H9 (cell line): ENCODE data around the gene AGBL4. TPM values are rescaled to one million over a fixed set of nuclear protein-coding genes. Genes with fewer than 3 reads are reported as not detected.

Experiments
- DNase-seq: peaks from one replicate; pipeline ENCODE4 v3.0.0-alpha.2; 2017
- H2AFZ ChIP-seq: one replicate; pipeline ENCODE4 v1.6.1; 2013; ENCODE audit warnings: mild to moderate bottlenecking, low read length, control low read depth, moderate library complexity
- H2AK5ac ChIP-seq: 2 replicates; pipeline ENCODE4 v1.6.1; 2013; ENCODE audit warnings: low read length, control low read depth, mixed read lengths; ENCODE audit not compliant: insufficient read length
- H2BK120ac ChIP-seq: one replicate; pipeline ENCODE4 v1.6.1; 2013; ENCODE audit warnings: low read depth, mild to moderate bottlenecking, low read length, control low read depth, inconsistent platforms; ENCODE audit not compliant: poor library complexity, severe bottlenecking
- H2BK12ac ChIP-seq: 2 replicates; pipeline ENCODE4 v1.6.1; 2013; ENCODE audit warnings: low read length, control low read depth, mixed read lengths, low read depth; ENCODE audit not compliant: insufficient read length
- H2BK15ac ChIP-seq: 2 replicates; pipeline ENCODE4 v1.6.1; 2013; ENCODE audit warnings: low read depth, low read length, control low read depth
- H2BK20ac ChIP-seq: one replicate; pipeline ENCODE4 v1.6.1; 2013; ENCODE audit warnings: low read depth, mild to moderate bottlenecking, low read length, control low read depth, inconsistent platforms; ENCODE audit not compliant: poor library complexity, severe bottlenecking
- H2BK5ac ChIP-seq: 2 replicates; pipeline ENCODE4 v1.6.1; 2013; ENCODE audit warnings: low read length, control low read depth, mixed read lengths; ENCODE audit not compliant: insufficient read length
- H3K14ac ChIP-seq: 2 replicates; pipeline ENCODE4 v1.6.1; 2013; ENCODE audit warnings: low read length, control low read depth; ENCODE audit not compliant: insufficient read depth
- H3K18ac ChIP-seq: 2 replicates; pipeline ENCODE4 v1.6.1; 2013; ENCODE audit warnings: low read depth, mild to moderate bottlenecking, mixed read lengths, low read length, control low read depth; ENCODE audit not compliant: insufficient read length
- H3K23ac ChIP-seq: 2 replicates; pipeline ENCODE4 v1.6.1; 2013; ENCODE audit warnings: low read length, control low read depth, mixed read lengths, low read depth; ENCODE audit not compliant: insufficient read length
- H3K23me2 ChIP-seq: 2 replicates; pipeline ENCODE4 v1.6.1; 2013; ENCODE audit warnings: low read depth, mild to moderate bottlenecking, mixed read lengths, low read length, control low read depth; ENCODE audit not compliant: insufficient read length, poor library complexity, severe bottlenecking
- H3K27ac ChIP-seq: 2 replicates; pipeline ENCODE4 v1.5.1; 2013; ENCODE audit warnings: low read length, control low read depth, mixed read lengths, low read depth; ENCODE audit not compliant: insufficient read length
- H3K27me3 ChIP-seq: 2 replicates; pipeline ENCODE4 v1.6.1; 2013; ENCODE audit warnings: low read length, control low read depth, inconsistent platforms; ENCODE audit not compliant: insufficient read depth
- H3K4ac ChIP-seq: 2 replicates; pipeline ENCODE4 v1.6.1; 2013; ENCODE audit warnings: low read depth, mild to moderate bottlenecking, control low read depth, inconsistent platforms, low read length, moderate library complexity
- H3K4me1 ChIP-seq: 2 replicates; pipeline ENCODE4 v1.6.1; 2013; ENCODE audit warnings: low read length, control low read depth, inconsistent platforms; ENCODE audit not compliant: insufficient read depth
- H3K4me2 ChIP-seq: 2 replicates; pipeline ENCODE4 v1.6.1; 2013; ENCODE audit warnings: low read length, control low read depth, mixed read lengths; ENCODE audit not compliant: insufficient read length, insufficient read depth
- H3K56ac ChIP-seq: 2 replicates; pipeline ENCODE4 v1.6.1; 2013; ENCODE audit warnings: low read depth, mild to moderate bottlenecking, mixed read lengths, low read length, control low read depth; ENCODE audit not compliant: insufficient read length
- H3K79me1 ChIP-seq: 2 replicates; pipeline ENCODE4 v1.6.1; 2013; ENCODE audit warnings: low read depth, mild to moderate bottlenecking, moderate library complexity, low read length, control low read depth, inconsistent platforms; ENCODE audit not compliant: insufficient read depth, poor library complexity, severe bottlenecking
- H3K79me2 ChIP-seq: 2 replicates; pipeline ENCODE4 v1.6.1; 2013; ENCODE audit warnings: low read length, control low read depth, inconsistent platforms; ENCODE audit not compliant: insufficient read depth
- H3K9ac ChIP-seq: 2 replicates; pipeline ENCODE4 v1.6.1; 2013; ENCODE audit warnings: low read length, control low read depth, mixed read lengths; ENCODE audit not compliant: insufficient read length; ENCODE audit errors: extremely low read depth
- H3K9me3 ChIP-seq: one replicate; pipeline ENCODE4 v1.6.1; 2013; ENCODE audit warnings: low read depth, low read length, inconsistent platforms; ENCODE audit not compliant: control insufficient read depth
- H3T11ph ChIP-seq: one replicate; pipeline ENCODE4 v1.6.1; 2013; ENCODE audit warnings: mild to moderate bottlenecking, low read length, control low read depth, inconsistent platforms
- H4K20me1 ChIP-seq: one replicate; pipeline ENCODE4 v1.6.1; 2013; ENCODE audit not compliant: control insufficient read depth, insufficient read length, insufficient read depth
- H4K5ac ChIP-seq: 2 replicates; pipeline ENCODE4 v1.6.1; 2013; ENCODE audit warnings: low read depth, mild to moderate bottlenecking, mixed read lengths, low read length, control low read depth; ENCODE audit not compliant: insufficient read length
- H4K8ac ChIP-seq: replicated peaks from 2 replicates; pipeline ENCODE4 v1.6.1; 2013; ENCODE audit warnings: low read length, control low read depth, mixed read lengths, low read depth; ENCODE audit not compliant: insufficient read length
- H4K91ac ChIP-seq: 2 replicates; pipeline ENCODE4 v1.6.1; 2013; ENCODE audit warnings: low read depth, mild to moderate bottlenecking, moderate library complexity, mixed read lengths, low read length, control low read depth; ENCODE audit not compliant: insufficient read length
- H3K27ac Mint-ChIP-seq, 3 experiments: 2 replicates in 2 of 3; 3 replicates in 1 of 3; pipeline ENCODE4 v1.8.0; 2020 to 2021; ENCODE audit warnings: mixed read lengths in 3 of 3, mild to moderate bottlenecking in 1 of 3, moderate library complexity in 1 of 3
- H3K27me3 Mint-ChIP-seq: 2 replicates; pipeline ENCODE4 v1.8.0; 2021; ENCODE audit warnings: low read depth, mild to moderate bottlenecking, moderate library complexity, mixed read lengths
- H3K36me3 Mint-ChIP-seq, 3 experiments: 2 replicates in 2 of 3; 3 replicates in 1 of 3; pipeline ENCODE4 v1.8.0; 2020 to 2021; ENCODE audit warnings: low read depth in 3 of 3, mixed read lengths in 3 of 3; ENCODE audit not compliant: insufficient read depth in 1 of 3
- H3K4me1 Mint-ChIP-seq, 2 experiments: 2 replicates each; pipeline ENCODE4 v1.8.0; 2020; ENCODE audit warnings: mixed read lengths in 2 of 2
- H3K4me3 Mint-ChIP-seq, 2 experiments: 2 replicates in 1 of 2; 3 replicates in 1 of 2; pipeline ENCODE4 v1.8.0; 2020 to 2021; ENCODE audit warnings: mild to moderate bottlenecking in 2 of 2, mixed read lengths in 2 of 2, moderate library complexity in 1 of 2
- H3K9me3 Mint-ChIP-seq, 2 experiments: 2 replicates in 1 of 2; 3 replicates in 1 of 2; pipeline ENCODE4 v1.8.0; 2020; ENCODE audit warnings: mild to moderate bottlenecking in 2 of 2, mixed read lengths in 2 of 2, moderate library complexity in 1 of 2
- WGBS: extraction: QIAGEN DNeasy Blood & Tissue Kit; methylation state at CpG from one replicate; pipeline ENCODE4 v1.1.7; 2013; ENCODE audit warnings: missing lambda C conversion rate, low lambda C conversion rate, mixed read lengths; ENCODE audit not compliant: insufficient read length; ENCODE audit errors: extremely low coverage; 5-methylcytosine and 5-hydroxymethylcytosine counted together
- total RNA-seq: library from RNA; stranded (reverse); gene quantifications from 2 replicates; pipeline ENCODE4 v1.2.1, GENCODE V29; 2021
- TF ChIP-seq, protein P1 (sequence below): fragments of 200-600 bp; sonication (generic); conservative IDR thresholded peaks from 3 replicates; pipeline ENCODE4 v1.8.0; 2021; ENCODE audit warnings: antibody characterized with exemption, mild to moderate bottlenecking

AGBL4 gene
- total RNA-seq, 1 experiment from 2014 or later, result not detected

DNA sequence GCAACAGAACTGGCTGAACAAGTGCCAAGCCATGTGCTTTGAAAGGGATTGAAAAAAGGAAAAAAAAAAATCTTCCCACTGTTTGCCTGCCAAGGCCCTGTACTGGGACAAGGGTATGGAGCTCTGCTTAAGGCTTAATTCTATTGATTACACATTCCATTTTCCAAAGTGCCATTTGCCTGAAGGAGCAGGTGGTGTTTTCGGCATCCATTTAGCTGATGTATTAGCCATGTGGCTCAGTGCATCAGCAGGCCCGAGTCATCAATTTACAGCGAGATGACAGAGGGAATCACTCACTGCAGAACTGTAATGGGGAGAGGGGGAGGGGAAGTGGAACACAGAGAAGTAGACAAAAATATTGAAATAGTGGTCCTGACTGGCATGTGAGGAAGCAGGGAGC is 1102.9 kb downstream of the AGBL4 start:
- Mint-ChIP-seq H3K4me1 (peaks cover 5 to 7% of the 10 kb centered on the region in 2 experiments), H3K4me3 (no peak overlapping the region), H3K36me3 (peaks cover 0 to under 1% (median 0%) of the 10 kb centered on the region in 3 experiments; a peak in 1 of 7 replicates), H3K27me3 (no peaks in the 10 kb centered on the region), H3K27ac (no peak overlapping the region), H3K9me3 (peaks cover 3 to 42% of the 10 kb centered on the region in 2 experiments; a peak in 4 of 5 replicates)
- Histone ChIP-seq H2BK20ac (no peak overlapping the region), H3K4ac (no peak overlapping the region), H3K9me3 (no peaks in the 10 kb centered on the region), H3T11ph (no peak overlapping the region), H3K23me2 (no peaks in the 10 kb centered on the region), H3K56ac (no peak overlapping the region), H2BK12ac (no peak overlapping the region), H3K14ac (no peak overlapping the region), H3K4me2 (no peak overlapping the region), H3K79me2 (no peaks in the 10 kb centered on the region), H2BK120ac (no peak overlapping the region), H4K20me1 (no peaks in the 10 kb centered on the region), H3K27ac (no peak overlapping the region), H2BK5ac (no peak overlapping the region), H2AFZ (no peak overlapping the region), H2AK5ac (no peak overlapping the region), H4K5ac (no peak overlapping the region), H4K8ac (no peak overlapping the region), H3K79me1 (no peaks in the 10 kb centered on the region), H4K91ac (no peak overlapping the region), H3K27me3 (no peaks in the 10 kb centered on the region), H3K18ac (no peak overlapping the region), H3K4me1 (no peaks in the 10 kb centered on the region), H2BK15ac (no peak overlapping the region), H3K9ac (no peak overlapping the region), H3K23ac (no peak overlapping the region)
- WGBS, result no CpG with 5 or more reads among the region's 3 CpGs
- TF ChIP-seq, protein P1, sequence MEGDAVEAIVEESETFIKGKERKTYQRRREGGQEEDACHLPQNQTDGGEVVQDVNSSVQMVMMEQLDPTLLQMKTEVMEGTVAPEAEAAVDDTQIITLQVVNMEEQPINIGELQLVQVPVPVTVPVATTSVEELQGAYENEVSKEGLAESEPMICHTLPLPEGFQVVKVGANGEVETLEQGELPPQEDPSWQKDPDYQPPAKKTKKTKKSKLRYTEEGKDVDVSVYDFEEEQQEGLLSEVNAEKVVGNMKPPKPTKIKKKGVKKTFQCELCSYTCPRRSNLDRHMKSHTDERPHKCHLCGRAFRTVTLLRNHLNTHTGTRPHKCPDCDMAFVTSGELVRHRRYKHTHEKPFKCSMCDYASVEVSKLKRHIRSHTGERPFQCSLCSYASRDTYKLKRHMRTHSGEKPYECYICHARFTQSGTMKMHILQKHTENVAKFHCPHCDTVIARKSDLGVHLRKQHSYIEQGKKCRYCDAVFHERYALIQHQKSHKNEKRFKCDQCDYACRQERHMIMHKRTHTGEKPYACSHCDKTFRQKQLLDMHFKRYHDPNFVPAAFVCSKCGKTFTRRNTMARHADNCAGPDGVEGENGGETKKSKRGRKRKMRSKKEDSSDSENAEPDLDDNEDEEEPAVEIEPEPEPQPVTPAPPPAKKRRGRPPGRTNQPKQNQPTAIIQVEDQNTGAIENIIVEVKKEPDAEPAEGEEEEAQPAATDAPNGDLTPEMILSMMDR, result no peak
- no peak for DNase-seq
